GM10248 (cell line): Measurements from ENCODE around the gene GPR4.

Experiments
- CTCF ChIA-PET: fragments of 300-600 bp; sonication (Branson Sonifier 250); formaldehyde crosslinking; extraction: SDS; loops from one replicate; lab custom pipeline; 2021; ENCODE audit warnings: antibody characterized with exemption; lab: Yijun Ruan, JAX
- POLR2A ChIA-PET: fragments of 350-650 bp; sonication (Branson Sonifier 250); formaldehyde crosslinking; extraction: SDS; loops from one replicate; lab custom pipeline; 2020; ENCODE audit warnings: antibody characterized with exemption; lab: Yijun Ruan, JAX
- DNase-seq: peaks from one replicate; pipeline ENCODE4 v3.0.0; 2012; ENCODE audit errors: extremely low spot score
- TF ChIP-seq, protein P1 (sequence below): IDR thresholded peaks from 2 replicates; pipeline ENCODE4 v1.5.1; 2012; ENCODE audit warnings: mild to moderate bottlenecking, low read depth; ENCODE audit errors: extremely low read depth, missing control alignments, control extremely low read depth

GPR4 gene

DNA sequence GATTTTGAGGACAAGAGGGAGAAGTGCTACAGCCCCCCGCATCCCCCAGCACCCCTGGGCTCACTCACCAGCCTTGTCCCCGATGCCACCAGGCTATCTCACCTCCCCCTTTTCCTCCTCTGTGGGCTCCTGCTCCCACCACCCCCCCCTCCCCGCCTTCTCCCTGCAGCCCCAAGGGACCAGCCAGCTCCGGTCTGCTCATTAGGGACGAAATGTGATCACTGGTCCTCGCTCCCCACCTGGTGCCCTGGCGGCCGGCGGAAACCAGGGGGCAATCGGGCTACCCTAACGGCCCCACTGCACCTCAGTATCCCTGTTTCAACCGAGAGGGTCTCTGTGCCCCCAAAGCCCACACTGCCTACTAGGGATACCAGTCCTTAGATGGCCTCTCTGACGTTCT lies 2.7 kb downstream of the GPR4 start:
- DNase-seq, result no peak
- CTCF ChIA-PET, result interaction anchor here (1.3 to 2.1 kb wide), 3 partner anchors 8 to 114 kb away, joined by 3 to 7 read pairs (median 7); no protein-coding TSS in a partner anchor
- TF ChIP-seq, protein P1, sequence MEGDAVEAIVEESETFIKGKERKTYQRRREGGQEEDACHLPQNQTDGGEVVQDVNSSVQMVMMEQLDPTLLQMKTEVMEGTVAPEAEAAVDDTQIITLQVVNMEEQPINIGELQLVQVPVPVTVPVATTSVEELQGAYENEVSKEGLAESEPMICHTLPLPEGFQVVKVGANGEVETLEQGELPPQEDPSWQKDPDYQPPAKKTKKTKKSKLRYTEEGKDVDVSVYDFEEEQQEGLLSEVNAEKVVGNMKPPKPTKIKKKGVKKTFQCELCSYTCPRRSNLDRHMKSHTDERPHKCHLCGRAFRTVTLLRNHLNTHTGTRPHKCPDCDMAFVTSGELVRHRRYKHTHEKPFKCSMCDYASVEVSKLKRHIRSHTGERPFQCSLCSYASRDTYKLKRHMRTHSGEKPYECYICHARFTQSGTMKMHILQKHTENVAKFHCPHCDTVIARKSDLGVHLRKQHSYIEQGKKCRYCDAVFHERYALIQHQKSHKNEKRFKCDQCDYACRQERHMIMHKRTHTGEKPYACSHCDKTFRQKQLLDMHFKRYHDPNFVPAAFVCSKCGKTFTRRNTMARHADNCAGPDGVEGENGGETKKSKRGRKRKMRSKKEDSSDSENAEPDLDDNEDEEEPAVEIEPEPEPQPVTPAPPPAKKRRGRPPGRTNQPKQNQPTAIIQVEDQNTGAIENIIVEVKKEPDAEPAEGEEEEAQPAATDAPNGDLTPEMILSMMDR, result no peak
- POLR2A ChIA-PET, result no interaction called here

DNA sequence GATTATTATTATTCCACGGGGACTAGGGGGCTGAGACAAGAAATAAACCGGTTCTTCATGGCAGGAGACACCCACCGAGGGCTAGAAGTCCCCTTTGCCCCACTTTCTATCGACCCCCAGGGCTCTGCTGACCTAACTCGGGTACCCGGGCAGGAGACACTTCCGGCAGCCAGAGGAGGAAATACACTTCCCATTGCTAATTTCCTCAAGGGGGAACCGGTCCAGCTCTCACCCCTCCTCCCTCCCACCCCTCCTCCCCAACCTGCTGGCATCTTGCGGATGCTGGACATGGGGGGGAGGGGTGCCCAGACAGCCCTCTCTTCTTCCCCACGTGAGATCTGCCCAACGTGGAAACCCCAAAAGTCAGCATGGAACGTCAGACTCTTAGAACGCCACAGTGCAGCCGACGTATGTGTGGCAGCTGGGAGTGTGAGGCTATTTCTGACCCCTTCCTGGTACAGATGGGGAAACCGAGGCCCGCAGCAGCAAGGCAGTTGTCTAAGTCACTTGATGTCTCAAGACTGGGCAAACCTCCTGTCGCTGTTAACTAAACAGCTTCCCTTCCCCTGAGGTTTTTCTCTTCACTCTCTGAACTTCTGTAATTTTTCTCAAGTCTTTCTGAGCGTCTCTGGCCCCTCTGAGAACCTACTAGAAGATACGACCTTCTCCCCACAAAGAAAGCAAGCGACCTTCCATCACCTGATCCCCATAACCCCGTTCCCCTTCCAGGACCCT lies 3.6 kb downstream of the GPR4 start:
- TF ChIP-seq, protein P1, result no peak
- no peak for DNase-seq
- ChIA-PET CTCF (interaction anchor here (0.6 to 2.1 kb wide), 5 partner anchors 8 to 113 kb away, joined by 3 to 7 read pairs (median 3); no protein-coding TSS in a partner anchor), POLR2A (no interaction called here)

DNA sequence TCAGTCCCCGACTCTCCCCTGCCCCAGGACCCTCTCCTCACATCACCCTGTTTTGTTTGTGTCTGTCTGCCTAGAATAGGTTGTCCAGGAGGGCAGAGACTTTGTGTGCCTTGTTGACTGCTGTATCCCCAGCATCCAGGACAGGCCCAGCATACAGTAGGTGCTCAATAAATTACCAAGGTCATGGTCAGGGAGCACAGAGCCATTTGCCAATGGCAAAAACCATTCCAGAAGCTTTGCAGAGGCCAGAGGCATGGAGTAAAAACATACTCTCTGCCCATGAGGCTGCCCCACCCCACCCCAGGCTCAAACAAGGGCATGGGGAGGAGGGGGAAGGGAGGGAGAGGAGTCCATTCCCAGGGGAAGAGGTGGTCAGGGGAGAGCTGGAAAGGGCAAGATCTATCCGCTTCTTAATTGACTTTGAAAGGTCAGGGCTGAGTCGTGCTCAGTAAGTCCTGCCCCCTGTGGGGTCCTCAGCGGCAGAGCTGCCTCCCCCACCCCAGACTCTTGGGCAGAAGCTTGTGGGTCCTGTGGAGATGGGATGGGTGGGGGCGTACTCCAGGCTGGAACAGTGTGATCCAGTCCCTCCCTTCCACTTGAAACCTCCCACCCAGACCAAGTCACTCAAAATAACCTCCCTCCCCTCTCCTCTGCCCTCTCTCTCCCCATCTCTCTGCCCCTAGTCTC lies 4.4 kb downstream of the GPR4 start:
- ChIA-PET CTCF (interaction anchor here (0.6 to 2.1 kb wide), 4 partner anchors 9 to 112 kb away, joined by 3 to 7 read pairs (median 3); no protein-coding TSS in a partner anchor), POLR2A (no interaction called here)
- no peak for DNase-seq
- TF ChIP-seq, protein P1, result no peak

DNA sequence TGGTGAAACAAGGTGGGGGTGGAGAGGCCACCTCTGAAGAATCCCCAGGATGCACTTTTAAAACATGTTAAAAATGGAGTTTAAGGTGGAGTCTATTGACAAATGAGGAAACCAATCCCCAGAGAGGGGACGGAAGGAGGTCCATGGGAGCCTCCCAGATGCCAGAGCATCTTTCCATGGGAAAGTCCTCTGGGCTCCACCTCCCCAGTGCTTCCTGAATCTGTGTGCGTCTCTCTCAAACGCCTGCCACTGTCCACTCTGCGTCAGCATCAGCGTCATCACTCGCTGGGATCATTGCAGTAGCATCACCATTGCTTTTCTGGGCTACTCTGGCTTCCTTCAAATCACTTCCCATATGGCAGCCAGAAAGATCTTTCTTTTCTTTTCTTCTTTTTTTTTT lies 6.2 kb downstream of the GPR4 start:
- ChIA-PET CTCF (interaction anchor here (1.1 to 2.4 kb wide), 4 partner anchors 12 to 85 kb away, joined by 4 to 5 read pairs (median 4); no protein-coding TSS in a partner anchor), POLR2A (interaction anchor here (1.1 kb wide), 1 partner anchor 82 kb away, joined by 3 read pairs; no protein-coding TSS in a partner anchor)
- TF ChIP-seq, protein P1, result no peak
- no peak for DNase-seq

DNA sequence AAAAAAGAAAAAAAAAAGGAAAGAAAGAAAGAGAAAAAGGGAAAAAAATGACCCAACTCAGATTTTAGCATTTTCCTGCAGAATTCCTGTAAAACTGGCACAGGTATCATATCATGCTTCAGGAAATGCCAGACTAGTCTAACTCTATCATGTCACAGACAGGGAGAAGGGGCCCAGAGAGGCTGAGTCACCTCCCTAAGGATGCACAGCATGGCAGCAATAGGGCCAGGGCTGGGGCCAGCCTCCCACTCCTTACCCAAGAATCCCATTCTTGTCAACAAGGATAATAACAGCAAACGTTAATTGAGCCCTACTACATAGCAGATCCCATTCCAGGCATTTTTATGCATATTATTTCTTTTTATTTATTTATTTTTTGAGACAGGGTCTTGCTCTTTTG lies 8.5 kb downstream of the GPR4 start:
- no peak for DNase-seq
- ChIA-PET CTCF (interaction anchor here (0.6 to 1.8 kb wide), 3 partner anchors 14 to 49 kb away, joined by 5 to 8 read pairs (median 6); no protein-coding TSS in a partner anchor), POLR2A (no interaction called here)
- TF ChIP-seq, protein P1, result no peak

DNA sequence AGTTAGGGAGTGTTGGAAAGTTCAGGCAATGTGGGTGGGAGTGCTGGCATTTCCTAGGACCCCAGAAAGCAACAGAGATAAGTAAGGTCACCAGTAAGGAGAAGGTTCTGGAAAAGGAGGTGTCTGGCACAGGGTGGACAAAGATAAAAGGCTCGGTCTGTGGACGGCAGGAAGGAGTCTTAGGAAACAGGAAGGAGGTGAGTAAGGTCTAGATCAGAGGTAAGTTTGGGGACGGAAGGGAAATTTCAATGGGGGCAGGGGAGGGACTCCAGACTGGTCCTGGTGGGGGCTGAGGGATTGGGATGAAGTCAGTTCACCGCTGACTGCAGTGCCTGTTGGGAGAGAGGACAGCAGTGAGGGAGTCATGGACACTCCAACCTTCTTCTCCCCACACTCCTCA lies 9.6 kb downstream of the GPR4 start:
- ChIA-PET CTCF (interaction anchor here (2.0 kb wide), 1 partner anchor 10 kb away, joined by 5 read pairs; no protein-coding TSS in a partner anchor), POLR2A (no interaction called here)
- DNase-seq, result no peak
- TF ChIP-seq, protein P1, result no peak
